Stimulated activated CD8-positive, alpha-beta memory T cell treated with anti-CD3 and anti-CD28 coated beads, Interleukin-7, amount 100 ng/mL, for 1 hour (primary cell): ENCODE measurements around the gene TGM6.
"Not testable (repeated sequence)": the region's sequence is repeated elsewhere in the genome, so short reads cannot be mapped to it uniquely, and the experiment has no call there.

Source experiments
- DNase-seq, 2 donors: peaks; one replicate each; pipeline ENCODE4 v3.0.0-alpha.2; 2020; ENCODE audit warnings: low read depth in 2 of 2

The TGM6 gene

DNA sequence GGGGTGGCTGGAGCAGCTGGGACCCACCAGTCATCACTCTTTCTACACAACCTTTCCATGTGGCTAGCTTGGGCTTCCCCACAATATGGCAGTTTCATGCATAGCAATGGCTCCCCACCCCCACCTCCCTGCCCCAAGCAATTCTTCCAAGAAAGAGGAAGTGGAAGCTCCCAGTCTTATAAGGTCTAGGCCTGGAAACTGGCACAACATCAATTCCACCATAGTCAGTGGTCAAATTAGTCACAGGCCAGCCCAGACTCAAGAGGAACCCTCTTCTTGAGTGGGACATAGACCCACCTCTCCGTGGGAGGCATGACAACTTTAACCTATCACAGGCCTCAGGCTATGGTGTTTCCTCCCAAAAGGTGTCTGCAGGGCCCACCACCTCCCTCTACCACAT is 17.7 kb downstream of the TGM6 start:
- DNase-seq: no peak

- no peak for DNase-seq
These were observed 18.7 kb downstream of the TGM6 start for GRCh38 chr20:2399390-2399789.

GRCh38 chr20:2400290-2400689 is 19.6 kb downstream of the TGM6 start:
- DNase-seq: no peak

DNA sequence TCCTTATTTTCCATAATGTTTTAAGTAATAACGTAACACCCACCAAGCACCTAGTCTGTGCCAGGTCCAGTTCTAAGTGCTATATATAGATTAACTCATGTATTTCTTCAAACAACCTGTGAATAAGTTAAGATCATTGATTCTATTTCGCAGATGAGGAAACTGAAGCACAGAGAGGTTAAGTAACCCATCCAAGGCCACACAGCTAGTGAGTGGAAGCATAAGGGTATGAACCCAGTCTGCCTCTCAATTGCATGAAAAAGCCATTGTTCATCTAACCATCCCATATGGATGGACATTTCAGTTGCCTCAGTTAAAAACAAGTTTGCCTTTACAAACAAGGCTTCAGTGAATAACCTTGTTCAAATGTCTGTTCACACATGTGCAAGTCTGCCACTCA is 20.8 kb downstream of the TGM6 start:
- no peak for DNase-seq

DNA sequence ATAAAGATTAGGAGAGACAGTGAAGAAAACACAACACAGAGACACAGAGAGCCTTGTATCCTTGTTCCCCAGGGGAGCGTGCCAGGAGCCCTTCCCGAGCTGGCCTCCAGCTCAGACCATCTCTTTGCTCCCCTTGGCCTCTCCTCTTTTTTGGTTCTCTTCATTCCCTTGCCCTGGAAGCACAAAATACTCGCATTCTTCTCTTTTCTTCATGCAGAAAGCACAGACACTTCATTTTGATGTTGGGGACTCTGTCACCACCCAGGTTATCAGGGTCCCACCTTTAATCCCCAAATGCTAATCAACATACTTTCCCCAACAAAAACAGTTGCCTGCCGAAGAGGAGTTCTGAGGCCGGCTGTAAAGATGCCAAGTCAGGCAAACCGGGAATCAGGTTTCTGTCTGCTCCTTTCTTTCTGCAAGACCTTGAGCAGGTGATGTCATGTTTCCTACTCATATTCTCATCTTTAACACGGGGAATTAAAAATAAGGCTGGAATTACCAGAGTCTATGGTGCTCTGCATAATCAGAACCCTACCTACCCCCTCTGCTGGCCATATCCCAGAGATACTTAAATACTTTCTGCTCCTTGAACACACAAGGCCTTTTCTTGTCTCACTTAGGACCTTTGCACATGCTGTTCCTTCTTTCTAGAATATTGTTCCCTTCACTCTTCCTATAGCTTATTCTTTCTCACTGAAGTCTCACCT is 21.7 kb downstream of the TGM6 start:
- no peak for DNase-seq

GRCh38 chr20:2403291-2404052 is 22.8 kb downstream of the TGM6 start:
- no peak for DNase-seq

- DNase-seq: no peak
These were observed 25.0 kb downstream of the TGM6 start for GRCh38 chr20:2405693-2406065.

DNA sequence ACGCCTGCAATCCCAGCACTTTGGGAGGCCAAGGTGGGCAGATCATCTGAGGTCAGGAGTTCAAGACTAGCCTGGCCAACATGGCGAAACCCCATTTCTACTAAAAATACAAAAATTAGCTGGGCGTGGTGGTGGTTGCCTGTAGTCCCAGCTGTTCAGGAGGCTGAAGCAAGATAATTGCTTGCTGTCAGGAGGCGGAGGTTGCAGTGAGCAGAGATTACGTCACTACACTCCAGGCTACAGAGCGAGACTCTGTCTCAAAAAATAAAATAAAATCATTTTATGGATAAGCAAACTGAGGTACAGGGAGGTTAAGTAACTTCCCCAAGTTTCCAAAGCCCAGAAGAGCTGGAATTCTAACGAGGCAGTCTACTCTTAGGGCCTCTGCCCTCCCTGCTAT is 26.7 kb downstream of the TGM6 start:
- DNase-seq: not testable (repeated sequence)

DNA sequence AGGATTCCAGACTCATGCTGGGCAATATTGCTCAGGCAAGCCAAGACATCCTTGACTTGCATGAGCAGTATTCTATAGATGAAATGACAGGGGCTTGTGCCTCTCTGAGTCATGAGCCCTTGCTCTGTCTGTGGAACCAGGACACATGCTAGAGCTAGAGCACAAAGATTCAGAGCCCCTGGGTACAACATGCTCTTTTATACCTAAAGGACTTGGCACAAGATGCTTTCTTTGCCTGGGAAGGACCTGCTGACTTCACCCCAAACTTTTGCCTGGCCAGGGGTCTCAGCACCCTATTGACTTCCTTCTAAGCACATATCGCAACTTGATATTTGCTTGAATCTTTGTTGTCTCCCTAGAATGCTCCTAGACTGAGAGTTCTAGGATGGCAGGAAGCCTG is 27.4 kb downstream of the TGM6 start:
- DNase-seq: no peak

GRCh38 chr20:2416541-2417212 is 36.0 kb downstream of the TGM6 start:
- no peak for DNase-seq

DNA sequence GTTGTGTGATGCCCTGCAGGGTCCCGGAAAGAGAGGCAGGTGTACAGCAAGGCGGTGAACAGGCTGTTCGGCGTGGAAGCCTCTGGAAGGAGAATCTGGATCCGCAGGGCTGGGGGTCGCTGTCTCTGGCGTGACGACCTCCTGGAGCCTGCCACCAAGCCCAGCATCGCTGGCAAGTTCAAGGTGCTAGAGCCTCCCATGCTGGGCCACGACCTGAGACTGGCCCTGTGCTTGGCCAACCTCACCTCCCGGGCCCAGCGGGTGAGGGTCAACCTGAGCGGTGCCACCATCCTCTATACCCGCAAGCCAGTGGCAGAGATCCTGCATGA is 36.5 kb downstream of the TGM6 start:
- DNase-seq: no peak

DNA sequence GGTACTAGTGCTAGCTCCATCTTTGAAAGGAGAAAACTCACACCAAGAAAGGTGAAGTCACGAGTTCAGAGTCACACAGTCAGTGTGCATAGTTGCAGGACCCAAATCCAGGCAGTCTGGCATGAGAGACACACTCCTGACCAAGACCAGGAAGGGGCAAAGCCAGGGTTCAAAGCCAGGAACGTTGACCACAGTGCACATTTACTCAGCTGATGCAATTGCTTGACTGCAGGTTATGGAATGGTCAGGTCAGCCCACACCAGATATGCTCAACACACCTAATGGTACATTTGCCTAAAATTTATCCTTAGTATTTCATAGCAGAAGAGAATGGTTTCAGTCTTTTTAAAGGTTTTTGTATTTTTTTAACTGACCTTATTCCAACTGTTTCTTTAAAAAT is 37.7 kb downstream of the TGM6 start:
- DNase-seq: no peak

DNA sequence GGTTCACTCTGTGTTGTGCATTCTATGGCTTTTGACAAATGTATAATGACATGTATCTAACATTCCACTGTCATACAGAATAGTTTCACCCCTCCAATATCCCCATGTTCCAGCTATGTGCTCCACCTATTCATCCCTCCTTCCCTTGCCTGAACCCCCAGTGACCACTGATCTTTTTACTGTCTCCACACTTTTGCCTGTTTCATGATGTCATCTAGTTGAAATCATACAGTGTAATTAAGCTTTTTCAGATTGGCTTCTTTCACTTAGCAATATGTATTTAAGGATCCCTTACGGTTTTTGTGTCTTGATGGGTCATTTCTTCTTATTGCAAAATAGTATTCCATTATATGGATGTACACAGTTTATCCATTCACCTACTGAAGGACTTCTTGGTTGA is 39.8 kb downstream of the TGM6 start:
- DNase-seq: no peak

DNA sequence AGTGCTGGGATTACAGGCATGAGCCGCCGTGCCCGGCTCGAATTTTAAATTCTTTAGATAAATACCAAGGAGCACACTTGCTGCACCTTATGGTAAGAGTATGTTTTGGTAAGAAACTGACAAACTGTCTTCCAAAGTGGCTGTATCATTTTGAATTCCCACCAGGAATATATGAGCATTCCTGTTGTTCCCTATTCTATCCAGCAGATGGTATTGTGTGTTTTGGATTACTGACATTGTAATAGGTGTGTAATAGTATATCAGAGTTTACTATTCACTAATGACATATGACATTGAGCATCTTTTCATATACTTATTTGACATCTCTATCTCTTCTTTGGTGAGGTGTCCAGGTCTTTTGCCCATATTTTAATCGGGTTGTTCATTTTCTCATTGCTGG is 40.5 kb downstream of the TGM6 start:
- DNase-seq: no peak

GRCh38 chr20:2429051-2429450 is 48.4 kb downstream of the TGM6 start:
- DNase-seq: no peak

- no peak for DNase-seq
These were observed 49.8 kb downstream of the TGM6 start for GRCh38 chr20:2430538-2430937.

- no peak for DNase-seq
These were observed 50.5 kb downstream of the TGM6 start for GRCh38 chr20:2431185-2431584.

GRCh38 chr20:2446845-2447244 is 66.1 kb downstream of the TGM6 start:
- no peak for DNase-seq

DNA sequence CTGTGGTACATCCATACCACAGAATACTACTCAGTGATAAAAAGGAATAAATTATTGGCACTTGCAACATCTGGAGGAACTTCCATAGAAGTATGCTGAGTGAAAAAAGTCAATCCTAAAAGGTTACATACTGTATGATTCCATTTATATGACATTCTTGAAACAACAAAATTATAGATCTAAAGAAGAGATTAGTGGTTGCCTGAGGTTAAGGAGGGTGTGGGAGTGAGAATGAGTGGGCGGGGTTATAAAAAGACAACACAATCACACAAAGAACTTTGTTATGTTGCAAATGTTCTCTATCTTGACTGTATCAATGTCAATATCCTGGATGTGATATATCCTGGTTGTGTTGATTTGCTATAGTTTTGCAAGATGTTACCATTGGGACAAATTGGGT is 68.7 kb downstream of the TGM6 start:
- DNase-seq: no peak

- no peak for DNase-seq
These were observed 70.7 kb downstream of the TGM6 start for GRCh38 chr20:2451422-2451821.

- peak in 1 of 2 donors; percentile 23 for DNase-seq
These were observed 71.4 kb downstream of the TGM6 start for GRCh38 chr20:2451939-2452732.

DNA sequence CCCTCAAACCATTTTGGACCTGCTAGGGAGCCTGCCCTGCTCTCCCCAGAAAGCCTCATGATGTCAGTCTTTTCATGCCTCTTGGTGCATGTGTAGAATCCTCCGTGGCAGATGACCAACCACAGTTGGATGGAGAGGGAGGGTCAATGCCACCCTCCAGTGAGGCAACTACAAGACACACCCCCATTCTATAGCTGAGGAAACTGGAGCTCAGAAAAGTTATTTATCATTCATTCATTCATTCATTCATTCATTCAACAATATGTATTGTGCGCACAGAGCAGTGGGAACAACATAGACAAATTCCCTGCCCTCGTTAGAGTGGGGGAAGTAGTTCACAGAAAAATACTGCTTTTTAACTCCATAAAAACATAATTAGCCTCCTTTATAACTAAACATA is 73.1 kb downstream of the TGM6 start:
- DNase-seq: no peak
